Tibial artery (tissue), 4 donors: ENCODE data around the gene IMMP2L.
"Not testable (repeated sequence)": the region's sequence is repeated elsewhere in the genome, so short reads cannot be mapped to it uniquely, and the experiment has no call there.

Experiments
- DNase-seq, 2 donors: peaks; one replicate each; pipeline ENCODE4 v3.0.0-alpha.2; 2019
- H3K27ac ChIP-seq, 2 donors: fragments of 200-600 bp; sonication (generic) in 1 of 2; 1 replicate in 1 of 2; 2 replicates in 1 of 2; pipeline ENCODE4 v1.5.1; 2018 to 2019; ENCODE audit warnings: mild to moderate bottlenecking in 1 of 2
- H3K27me3 ChIP-seq, 2 donors: fragments of 200-600 bp; sonication (generic) in 1 of 2; one replicate each; pipeline versions ENCODE4 v1.5.1 to v1.6.0; 2016 to 2019
- H3K36me3 ChIP-seq, 3 donors: fragments of 200-600 bp; sonication (generic) in 2 of 3; one replicate each; pipeline ENCODE4 v1.5.1; 2016 to 2019; ENCODE audit warnings: mild to moderate bottlenecking in 2 of 3
- H3K4me1 ChIP-seq, 4 donors: fragments of 200-600 bp; sonication (generic) in 2 of 4; 1 replicate in 3 of 4; 2 replicates in 1 of 4; pipeline ENCODE4 v1.5.1; 2016 to 2019
- H3K4me3 ChIP-seq, 2 donors: fragments of 200-600 bp; sonication (generic) in 1 of 2; 1 replicate in 1 of 2; 2 replicates in 1 of 2; pipeline ENCODE4 v1.5.1; 2018 to 2019; ENCODE audit warnings: mild to moderate bottlenecking in 2 of 2
- H3K9me3 ChIP-seq, 3 donors: fragments of 200-600 bp; sonication (generic) in 1 of 3; one replicate each; pipeline ENCODE4 v1.5.1; 2016 to 2019
- intact Hi-C: fragments of 100-400 bp; cut with DNase I; formaldehyde crosslinking; loops from one replicate; pipeline ENCODE4 v1.15.0; 2023; ENCODE audit warnings: low total_unique reads
- TF ChIP-seq, protein P1 (sequence below), 2 experiments: fragments of 200-600 bp in 1 of 2; fragments of 450-650 bp in 1 of 2; IDR thresholded peaks; one replicate each; pipeline ENCODE4 v1.5.1; 2017 to 2019; ENCODE audit warnings: antibody characterized with exemption in 2 of 2, mild to moderate bottlenecking in 1 of 2, moderate library complexity in 1 of 2

The IMMP2L gene

DNA sequence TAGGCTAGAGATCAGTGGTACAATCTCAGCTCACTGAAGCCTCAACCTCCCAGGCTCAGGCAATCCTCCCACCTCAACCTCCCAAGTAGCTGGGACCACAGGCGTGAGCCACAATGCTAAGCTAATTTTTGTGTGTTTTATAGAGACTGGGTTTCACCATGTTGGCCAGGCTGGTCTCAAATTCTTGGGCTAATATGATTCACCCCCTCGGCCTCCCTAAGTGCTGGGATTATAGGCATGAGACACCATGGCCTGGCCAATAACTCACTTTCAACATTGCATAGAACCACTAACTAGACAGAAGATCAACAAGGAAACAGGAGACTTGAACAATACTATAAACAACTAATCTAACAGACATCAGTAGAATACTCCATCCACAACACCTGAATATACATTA is 279.7 kb downstream of the IMMP2L start:
- no peaks in the 10 kb centered on the region for H3K9me3 ChIP-seq
- H3K4me1 ChIP-seq, result peaks cover 0 to 1% (median 0%) of the 10 kb centered on the region in 4 donors
- H3K36me3 ChIP-seq, result no peaks in the 10 kb centered on the region
- no peak overlapping the region for H3K4me3 ChIP-seq
- H3K27me3 ChIP-seq, result no peaks in the 10 kb centered on the region
- TF ChIP-seq, protein P1, sequence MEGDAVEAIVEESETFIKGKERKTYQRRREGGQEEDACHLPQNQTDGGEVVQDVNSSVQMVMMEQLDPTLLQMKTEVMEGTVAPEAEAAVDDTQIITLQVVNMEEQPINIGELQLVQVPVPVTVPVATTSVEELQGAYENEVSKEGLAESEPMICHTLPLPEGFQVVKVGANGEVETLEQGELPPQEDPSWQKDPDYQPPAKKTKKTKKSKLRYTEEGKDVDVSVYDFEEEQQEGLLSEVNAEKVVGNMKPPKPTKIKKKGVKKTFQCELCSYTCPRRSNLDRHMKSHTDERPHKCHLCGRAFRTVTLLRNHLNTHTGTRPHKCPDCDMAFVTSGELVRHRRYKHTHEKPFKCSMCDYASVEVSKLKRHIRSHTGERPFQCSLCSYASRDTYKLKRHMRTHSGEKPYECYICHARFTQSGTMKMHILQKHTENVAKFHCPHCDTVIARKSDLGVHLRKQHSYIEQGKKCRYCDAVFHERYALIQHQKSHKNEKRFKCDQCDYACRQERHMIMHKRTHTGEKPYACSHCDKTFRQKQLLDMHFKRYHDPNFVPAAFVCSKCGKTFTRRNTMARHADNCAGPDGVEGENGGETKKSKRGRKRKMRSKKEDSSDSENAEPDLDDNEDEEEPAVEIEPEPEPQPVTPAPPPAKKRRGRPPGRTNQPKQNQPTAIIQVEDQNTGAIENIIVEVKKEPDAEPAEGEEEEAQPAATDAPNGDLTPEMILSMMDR (IDR thresholded peaks at IDR 0.05), result no peak
- H3K27ac ChIP-seq, result no peak overlapping the region
- no peak for DNase-seq
- intact Hi-C loops, result no loop called here

DNA sequence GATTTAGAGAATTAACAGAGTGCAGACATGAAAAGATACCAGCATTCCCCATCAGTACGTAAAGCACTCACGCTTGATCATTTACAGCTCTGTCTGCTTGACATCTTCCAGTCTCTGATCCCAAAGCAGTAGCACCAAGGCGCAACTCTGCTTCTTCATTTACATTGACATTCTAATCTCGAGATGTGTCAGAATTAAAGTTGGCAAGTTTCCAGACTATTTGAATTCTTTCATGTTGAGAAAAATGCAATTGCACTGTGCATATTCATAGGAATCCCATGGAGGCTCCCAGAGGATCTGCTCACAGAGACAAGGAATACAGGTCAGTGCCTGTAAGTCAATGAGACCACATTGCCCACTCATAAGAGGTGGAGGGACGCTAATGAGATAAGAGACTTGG is 287.4 kb downstream of the IMMP2L start:
- Histone ChIP-seq H3K27me3 (no peaks in the 10 kb centered on the region), H3K27ac (no peak overlapping the region), H3K4me3 (no peak overlapping the region), H3K9me3 (no peaks in the 10 kb centered on the region), H3K36me3 (no peaks in the 10 kb centered on the region), H3K4me1 (peaks cover 0 to 16% (median 0%) of the 10 kb centered on the region in 4 donors)
- intact Hi-C loops, result no loop called here
- DNase-seq, result no peak
- TF ChIP-seq, protein P1 (IDR thresholded peaks at IDR 0.05), result no peak

- no peak overlapping the region for H3K4me3 ChIP-seq
- no peak overlapping the region for H3K27ac ChIP-seq
- no peaks in the 10 kb centered on the region for H3K36me3 ChIP-seq
- peaks cover 0 to 10% (median 0%) of the 10 kb centered on the region in 4 donors for H3K4me1 ChIP-seq
- TF ChIP-seq, protein P1 (IDR thresholded peaks at IDR 0.05), result no peak
- H3K9me3 ChIP-seq, result no peaks in the 10 kb centered on the region
- H3K27me3 ChIP-seq, result no peaks in the 10 kb centered on the region
- intact Hi-C loops, result no loop called here
- no peak for DNase-seq
These were observed 290.2 kb downstream of the IMMP2L start for GRCh38 chr7:111272092-111272491.

GRCh38 chr7:111270794-111271193 is 291.5 kb downstream of the IMMP2L start:
- H3K36me3 ChIP-seq, H3K4me3 ChIP-seq, intact Hi-C loops, DNase-seq, H3K27ac ChIP-seq, H3K9me3 ChIP-seq, H3K27me3 ChIP-seq: not testable (repeated sequence)
- peaks cover 0 to 16% (median 1%) of the 10 kb centered on the region in 4 donors for H3K4me1 ChIP-seq

GRCh38 chr7:111268941-111269340 is 293.4 kb downstream of the IMMP2L start:
- intact Hi-C loops, result no loop called here
- H3K27me3 ChIP-seq, result no peaks in the 10 kb centered on the region
- H3K4me3 ChIP-seq, result no peak overlapping the region
- no peak for DNase-seq
- H3K9me3 ChIP-seq, result no peaks in the 10 kb centered on the region
- H3K27ac ChIP-seq, result no peak overlapping the region
- no peaks in the 10 kb centered on the region for H3K36me3 ChIP-seq
- peaks cover 0 to 30% (median 5%) of the 10 kb centered on the region in 4 donors for H3K4me1 ChIP-seq
- TF ChIP-seq, protein P1 (IDR thresholded peaks at IDR 0.05), result no peak

- H3K36me3 ChIP-seq, result no peaks in the 10 kb centered on the region
- no peak for DNase-seq
- no peak overlapping the region for H3K4me3 ChIP-seq
- peaks cover 0 to 37% (median 5%) of the 10 kb centered on the region in 4 donors for H3K4me1 ChIP-seq
- intact Hi-C loops, result no loop called here
- TF ChIP-seq, protein P1 (IDR thresholded peaks at IDR 0.05), result no peak
- no peak overlapping the region for H3K27ac ChIP-seq
- H3K27me3 ChIP-seq, result no peaks in the 10 kb centered on the region
- no peaks in the 10 kb centered on the region for H3K9me3 ChIP-seq
These were observed 295.7 kb downstream of the IMMP2L start for GRCh38 chr7:111266613-111267012.
